Type B pancreatic cell (in vitro differentiated cells): ENCODE results near the gene MAGI1. TPM values are rescaled to one million over a fixed set of nuclear protein-coding genes. Genes with fewer than 3 reads are reported as not detected.

ENCODE experiments used
- DNase-seq: peaks from one replicate; pipeline ENCODE4 v3.0.0; 2021; ENCODE audit warnings: mixed read lengths; ENCODE audit not compliant: unreplicated experiment; ENCODE audit errors: extremely low spot score
- H3K27ac Mint-ChIP-seq: 2 replicates; pipeline ENCODE4 v1.8.0; 2021; ENCODE audit warnings: mild to moderate bottlenecking, mixed read lengths
- H3K27me3 Mint-ChIP-seq: 2 replicates; pipeline ENCODE4 v1.8.0; 2021; ENCODE audit warnings: mixed read lengths
- H3K36me3 Mint-ChIP-seq: 2 replicates; pipeline ENCODE4 v1.8.0; 2021; ENCODE audit warnings: mixed read lengths
- H3K4me1 Mint-ChIP-seq: one replicate; pipeline ENCODE4 v1.8.0; 2021; ENCODE audit warnings: mixed read lengths; ENCODE audit not compliant: unreplicated experiment
- H3K4me3 Mint-ChIP-seq: 2 replicates; pipeline ENCODE4 v1.8.0; 2021; ENCODE audit warnings: mild to moderate bottlenecking, mixed read lengths
- H3K9me3 Mint-ChIP-seq: 2 replicates; pipeline ENCODE4 v1.8.0; 2021; ENCODE audit warnings: mixed read lengths
- CTCF ChIP-seq: fragments of 200-600 bp; sonication (generic); conservative IDR thresholded peaks from 2 replicates; pipeline ENCODE4 v1.5.0; 2021; ENCODE audit warnings: antibody characterized with exemption, mild to moderate bottlenecking
- total RNA-seq: library from RNA; stranded (reverse); gene quantifications from 2 replicates; pipeline ENCODE4 v1.2.1, GENCODE V29; 2021; ENCODE audit warnings: low replicate concordance

The MAGI1 gene
- total RNA-seq, 1 donor from 2014 or later, result 53.1 TPM

DNA sequence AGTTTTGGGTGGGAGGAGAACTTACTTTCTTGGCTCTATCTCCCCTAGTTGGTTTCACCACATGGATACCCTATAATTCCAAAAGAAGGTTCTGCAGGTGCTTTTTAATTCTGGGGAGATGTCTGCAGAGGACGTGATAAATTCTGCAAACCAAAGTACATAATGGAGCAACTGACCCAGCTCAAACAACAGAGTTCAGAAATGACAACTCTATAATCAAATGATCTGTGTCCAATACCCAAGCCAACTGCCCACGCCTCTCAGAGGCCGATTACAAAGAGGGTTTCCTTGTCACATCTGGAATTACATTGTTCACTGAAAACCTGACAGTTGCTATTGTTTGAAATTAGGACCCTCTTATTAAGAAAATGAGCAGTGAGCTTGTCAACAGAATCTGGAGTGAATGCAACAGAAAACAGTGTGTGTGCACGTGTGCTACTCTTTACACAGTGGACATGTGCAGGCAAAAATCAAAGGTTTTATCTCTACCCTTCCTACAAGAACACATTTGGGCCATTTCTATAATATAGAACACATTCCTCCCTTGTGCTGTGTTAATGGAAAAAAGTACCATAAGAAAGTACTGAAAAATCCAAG lies 593.0 kb downstream of the MAGI1 start:
- no peak for TF ChIP-seq CTCF
- Mint-ChIP-seq H3K27me3 (no peaks in the 10 kb centered on the region), H3K9me3 (no peaks in the 10 kb centered on the region), H3K27ac (no peak overlapping the region), H3K4me3 (no peak overlapping the region), H3K4me1 (peaks cover 12% of the 10 kb centered on the region), H3K36me3 (peaks cover 9% of the 10 kb centered on the region)
- DNase-seq, result no peak

DNA sequence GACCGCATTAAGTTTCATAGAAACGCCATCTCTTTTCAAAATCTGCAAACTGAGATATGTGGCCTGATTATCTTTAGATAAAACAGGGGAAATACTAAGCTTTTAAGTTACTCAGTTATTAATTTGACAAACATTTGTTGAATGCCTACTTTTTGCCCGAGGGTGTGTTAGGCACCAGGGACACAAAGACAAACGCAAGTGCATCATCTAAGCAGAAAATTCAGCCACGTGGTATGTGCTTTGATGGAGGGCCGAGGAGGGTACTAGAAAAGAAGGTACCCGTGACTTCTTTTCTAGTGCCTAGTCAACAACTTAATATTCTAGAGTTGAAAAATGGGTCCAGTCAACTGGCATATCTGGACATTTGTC lies 594.3 kb downstream of the MAGI1 start:
- H3K27me3 Mint-ChIP-seq, result no peaks in the 10 kb centered on the region
- no peak overlapping the region for H3K4me3 Mint-ChIP-seq
- TF ChIP-seq CTCF, result no peak
- peaks cover 4% of the 10 kb centered on the region for H3K36me3 Mint-ChIP-seq
- DNase-seq, result no peak
- no peak overlapping the region for H3K27ac Mint-ChIP-seq
- no peaks in the 10 kb centered on the region for H3K9me3 Mint-ChIP-seq
- peaks cover 18% of the 10 kb centered on the region for H3K4me1 Mint-ChIP-seq

- peaks cover 18% of the 10 kb centered on the region for H3K4me1 Mint-ChIP-seq
- no peak for DNase-seq
- no peak for TF ChIP-seq CTCF
- H3K4me3 Mint-ChIP-seq, result no peak overlapping the region
- peaks cover 4% of the 10 kb centered on the region for H3K36me3 Mint-ChIP-seq
- H3K27me3 Mint-ChIP-seq, result no peaks in the 10 kb centered on the region
- no peak overlapping the region for H3K27ac Mint-ChIP-seq
- no peaks in the 10 kb centered on the region for H3K9me3 Mint-ChIP-seq
Observed at GRCh38 chr3:65443739-65444446, 594.8 kb downstream of the MAGI1 start.

DNA sequence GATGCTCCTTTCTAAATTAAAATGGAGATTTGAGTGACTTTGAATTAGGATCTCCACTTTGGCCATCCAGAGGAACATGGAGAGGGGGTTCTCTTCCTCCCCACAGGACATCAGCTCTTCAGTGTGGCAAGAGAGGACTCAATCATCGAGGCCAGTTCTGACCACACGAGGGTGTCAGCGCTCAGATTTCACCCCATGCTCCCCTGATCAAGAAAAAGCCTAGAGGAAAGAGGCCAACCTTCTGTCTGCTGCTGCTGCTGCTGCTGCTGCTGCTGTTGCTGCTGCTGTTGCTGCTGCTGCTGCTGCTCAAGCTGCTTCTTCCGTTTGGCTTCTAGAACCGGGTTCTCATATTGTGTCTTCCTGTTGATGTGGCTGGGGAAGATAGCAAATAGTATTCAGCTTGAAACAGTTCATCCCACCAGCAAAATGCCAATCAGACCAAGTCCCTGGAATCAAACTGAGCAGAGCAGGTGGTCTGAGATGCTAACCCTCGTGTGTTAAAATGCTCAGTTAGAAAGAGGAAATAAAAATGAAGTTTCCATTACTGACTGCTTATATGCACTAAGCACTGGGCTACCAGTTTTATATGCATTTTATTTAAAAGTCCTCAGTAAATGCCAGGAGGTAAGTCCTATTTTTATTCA lies 599.0 kb downstream of the MAGI1 start:
- no peak for DNase-seq
- TF ChIP-seq CTCF, result peak; percentile 80
- peaks cover 6% of the 10 kb centered on the region for H3K4me1 Mint-ChIP-seq
- no peak overlapping the region for H3K27ac Mint-ChIP-seq
- H3K36me3 Mint-ChIP-seq, result peaks cover 12% of the 10 kb centered on the region
- H3K9me3 Mint-ChIP-seq, result no peaks in the 10 kb centered on the region
- H3K27me3 Mint-ChIP-seq, result no peaks in the 10 kb centered on the region
- no peak overlapping the region for H3K4me3 Mint-ChIP-seq

DNA sequence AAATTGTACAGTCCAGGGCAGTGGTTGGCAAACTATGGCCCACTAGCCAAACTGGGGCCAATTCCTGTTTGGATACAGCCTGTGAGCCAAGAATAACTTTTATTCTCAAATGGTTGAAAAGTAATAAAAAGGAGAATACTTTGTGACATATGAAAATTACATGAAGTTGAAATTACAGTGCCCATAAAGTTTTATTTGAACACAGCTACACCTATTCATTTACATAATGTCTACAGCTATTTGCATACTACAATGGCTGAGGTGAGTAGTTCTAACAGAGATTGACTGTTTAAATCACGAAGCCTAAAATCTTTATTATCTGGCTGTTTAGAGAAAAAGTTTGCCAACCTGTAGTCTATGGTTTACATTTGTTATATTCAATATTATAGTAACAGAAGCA lies 600.1 kb downstream of the MAGI1 start:
- no peak for TF ChIP-seq CTCF
- no peaks in the 10 kb centered on the region for H3K27me3 Mint-ChIP-seq
- H3K9me3 Mint-ChIP-seq, result no peaks in the 10 kb centered on the region
- no peak for DNase-seq
- peaks cover 16% of the 10 kb centered on the region for H3K36me3 Mint-ChIP-seq
- H3K4me3 Mint-ChIP-seq, result no peak overlapping the region
- no peak overlapping the region for H3K27ac Mint-ChIP-seq
- peaks cover 6% of the 10 kb centered on the region for H3K4me1 Mint-ChIP-seq
